HepG2 (cell line): ENCODE measurements around the gene TFPI. TPM values are rescaled to one million over a fixed set of nuclear protein-coding genes. Genes with fewer than 3 reads are reported as not detected.
"Not testable (repeated sequence)": the region's sequence is repeated elsewhere in the genome, so short reads cannot be mapped to it uniquely, and the experiment has no call there.

Experiments
- CREB1 ChIP-seq, 2 experiments: fragments of 450-650 bp in 1 of 2; IDR thresholded peaks; 2 replicates each; pipeline ENCODE4 v1.6.1; 2016 to 2017; ENCODE audit warnings: control low read depth in 1 of 2, mild to moderate bottlenecking in 1 of 2, missing compliant biosample characterization in 1 of 2, missing genetic modification characterization in 1 of 2
- CREM ChIP-seq, 2 experiments: sonication (generic) in 1 of 2; formaldehyde crosslinking in 1 of 2; IDR thresholded peaks; 2 replicates each; pipeline versions ENCODE4 v1.4.0 to v1.6.1; 2016 to 2020; ENCODE audit warnings: antibody characterized with exemption in 1 of 2, mild to moderate bottlenecking in 1 of 2, missing genetic modification reagents in 1 of 2
- EP300 ChIP-seq, 3 experiments: sonication (generic) in 1 of 3; formaldehyde crosslinking in 1 of 3; IDR thresholded peaks; 2 replicates each; pipeline versions ENCODE4 v1.5.1 to v1.6.1; 2011 to 2020; ENCODE audit warnings: low read depth in 2 of 3, low read length in 2 of 3, borderline replicate concordance in 1 of 3, improper control_type of control experiment in 1 of 3, mild to moderate bottlenecking in 1 of 3, missing genetic modification reagents in 1 of 3, moderate library complexity in 1 of 3
- FOXO1 ChIP-seq: sonication (generic); formaldehyde crosslinking; IDR thresholded peaks from 2 replicates; pipeline ENCODE4 v1.4.0; 2020; ENCODE audit warnings: missing genetic modification reagents
- GFI1 ChIP-seq: sonication (generic); formaldehyde crosslinking; IDR thresholded peaks from 2 replicates; pipeline ENCODE4 v1.5.0; 2020; ENCODE audit warnings: missing genetic modification reagents, mild to moderate bottlenecking, borderline replicate concordance
- HMG20A ChIP-seq: IDR thresholded peaks from 2 replicates; pipeline ENCODE4 v1.6.1; 2016; ENCODE audit warnings: borderline replicate concordance
- ISX ChIP-seq: sonication (generic); formaldehyde crosslinking; conservative IDR thresholded peaks from 2 replicates; pipeline ENCODE4 v1.5.0; 2020; ENCODE audit warnings: missing genetic modification reagents
- KLF15 ChIP-seq: sonication (generic); formaldehyde crosslinking; IDR thresholded peaks from 2 replicates; pipeline ENCODE4 v1.8.1; 2023; ENCODE audit warnings: borderline replicate concordance, mild to moderate bottlenecking, inconsistent platforms, missing genetic modification reagents, mixed read lengths
- MEF2D ChIP-seq: sonication (generic); formaldehyde crosslinking; IDR thresholded peaks from 2 replicates; pipeline ENCODE4 v1.5.1; 2020; ENCODE audit warnings: mild to moderate bottlenecking, missing genetic modification reagents
- MIXL1 ChIP-seq: IDR thresholded peaks from 2 replicates; pipeline ENCODE4 v1.6.1; 2016
- PHF8 ChIP-seq: sonication (generic); formaldehyde crosslinking; IDR thresholded peaks from 2 replicates; pipeline ENCODE4 v1.5.0; 2020; ENCODE audit warnings: missing genetic modification reagents
- RXRA ChIP-seq: sonication (generic); formaldehyde crosslinking; IDR thresholded peaks from 2 replicates; pipeline ENCODE4 v1.5.1; 2020; ENCODE audit warnings: missing genetic modification reagents
- ZNF317 ChIP-seq: sonication (generic); formaldehyde crosslinking; IDR thresholded peaks from 2 replicates; pipeline ENCODE4 v1.5.0; 2020; ENCODE audit warnings: mild to moderate bottlenecking, missing genetic modification reagents
- ZNF605 ChIP-seq: sonication (generic); formaldehyde crosslinking; IDR thresholded peaks from 2 replicates; pipeline ENCODE4 v1.8.0; 2022; ENCODE audit warnings: mild to moderate bottlenecking, missing genetic modification reagents
- ZNF746 ChIP-seq: sonication (generic); formaldehyde crosslinking; IDR thresholded peaks from 2 replicates; pipeline ENCODE4 v1.8.0; 2022; ENCODE audit warnings: mild to moderate bottlenecking, missing genetic modification reagents
- ZSCAN20 ChIP-seq: sonication (generic); formaldehyde crosslinking; IDR thresholded peaks from 2 replicates; pipeline ENCODE4 v1.4.0; 2020; ENCODE audit warnings: missing genetic modification reagents, mild to moderate bottlenecking, borderline replicate concordance
- ZSCAN25 ChIP-seq: sonication (generic); formaldehyde crosslinking; IDR thresholded peaks from 2 replicates; pipeline ENCODE4 v1.8.0; 2022; ENCODE audit warnings: mild to moderate bottlenecking, missing genetic modification reagents
- ZSCAN31 ChIP-seq: sonication (generic); formaldehyde crosslinking; IDR thresholded peaks from 2 replicates; pipeline ENCODE4 v1.5.0; 2020; ENCODE audit warnings: low read depth, mild to moderate bottlenecking, missing genetic modification reagents
- polyA plus RNA-seq, 8 experiments: library from polyadenylated mRNA; depleted of rRNA in 3 of 8; stranded (reverse) in 7 of 8; unstranded in 1 of 8; fragments of >200 nt; fragmentation: Illumina TruSeq in 4 of 8; extraction: Trizol in 4 of 8; gene quantifications; 2 replicates each; pipeline versions ENCODE4 v1.2.1 to v1.2.3, GENCODE V29; 2011 to 2016; ENCODE audit warnings: low read depth in 4 of 8, missing spikeins in 1 of 8, mixed read lengths in 1 of 8; ENCODE audit not compliant: insufficient read depth in 1 of 8
- total RNA-seq, 5 experiments: library from RNA; depleted of rRNA; stranded (reverse); fragments of >200 nt; fragmentation: Illumina TruSeq; extraction: Trizol; gene quantifications; 2 replicates each; pipeline ENCODE4 v1.2.3, GENCODE V29; 2016; ENCODE audit warnings: low read depth in 1 of 5
- TF ChIP-seq, protein P1 (sequence below): sonication (generic); formaldehyde crosslinking; IDR thresholded peaks from 2 replicates; pipeline ENCODE4 v1.4.0; 2020; ENCODE audit warnings: mild to moderate bottlenecking, missing genetic modification reagents
- TF ChIP-seq, protein P2 (sequence below): sonication (generic); formaldehyde crosslinking; IDR thresholded peaks from 2 replicates; pipeline ENCODE4 v1.8.1; 2023; ENCODE audit warnings: mild to moderate bottlenecking, missing genetic modification reagents
- TF ChIP-seq, protein P3 (sequence below): IDR thresholded peaks from 2 replicates; pipeline ENCODE4 v1.6.1; 2016

Gene TFPI
- total and polyA plus RNA-seq, 2 of the 13 experiments (the other 11 are each of a cell fraction or from before 2014, with no cell fraction given), result 301 to 436 TPM

DNA sequence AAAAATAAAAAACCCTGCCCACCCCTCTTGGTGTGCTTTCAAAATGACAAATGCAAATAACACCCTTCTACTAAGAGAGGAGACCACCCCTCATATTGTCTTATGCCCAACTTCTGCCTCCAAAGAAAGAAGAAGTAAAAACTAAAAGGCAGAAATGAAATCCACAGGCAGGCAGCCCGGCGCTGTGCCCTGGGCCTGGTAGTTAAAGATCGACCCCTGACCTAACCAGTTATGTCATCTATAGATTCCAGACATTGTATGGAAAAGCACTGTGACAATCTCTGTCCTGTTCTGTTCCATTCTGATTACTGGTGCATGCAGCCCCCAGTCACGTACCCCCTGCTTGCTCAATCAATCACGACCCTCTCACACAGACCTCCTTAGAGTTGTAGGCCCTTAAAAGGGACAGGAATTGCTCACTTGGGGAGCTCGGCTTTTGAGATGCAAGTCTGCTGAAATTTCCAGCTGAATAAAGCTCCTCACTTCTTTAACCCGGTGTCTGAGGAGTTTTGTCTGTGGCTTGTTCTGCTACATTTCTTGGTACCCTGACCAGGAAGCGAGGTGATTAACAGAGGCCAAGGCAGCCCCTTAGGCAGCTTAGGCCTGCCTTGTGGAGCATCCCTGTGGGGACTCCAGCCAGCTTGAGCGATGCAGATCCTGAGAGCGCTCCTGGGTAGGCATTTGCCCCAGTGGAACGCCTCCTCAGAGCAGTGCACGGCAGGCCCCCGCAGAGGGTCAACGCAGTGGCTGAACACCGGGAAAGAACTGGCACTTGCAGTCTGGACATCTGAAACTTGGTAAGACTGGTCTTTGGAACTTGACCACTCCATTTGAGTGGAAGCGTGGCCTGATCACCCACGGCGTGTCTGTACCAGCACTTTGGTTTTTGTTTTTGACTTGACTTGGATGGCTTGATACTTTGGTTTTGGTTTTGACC, 43.5 kb downstream of the TFPI start (continued):
- TF ChIP-seq ZSCAN25 (CRISPR knock-in tag), result peak; percentile 47
- TF ChIP-seq, protein P1, sequence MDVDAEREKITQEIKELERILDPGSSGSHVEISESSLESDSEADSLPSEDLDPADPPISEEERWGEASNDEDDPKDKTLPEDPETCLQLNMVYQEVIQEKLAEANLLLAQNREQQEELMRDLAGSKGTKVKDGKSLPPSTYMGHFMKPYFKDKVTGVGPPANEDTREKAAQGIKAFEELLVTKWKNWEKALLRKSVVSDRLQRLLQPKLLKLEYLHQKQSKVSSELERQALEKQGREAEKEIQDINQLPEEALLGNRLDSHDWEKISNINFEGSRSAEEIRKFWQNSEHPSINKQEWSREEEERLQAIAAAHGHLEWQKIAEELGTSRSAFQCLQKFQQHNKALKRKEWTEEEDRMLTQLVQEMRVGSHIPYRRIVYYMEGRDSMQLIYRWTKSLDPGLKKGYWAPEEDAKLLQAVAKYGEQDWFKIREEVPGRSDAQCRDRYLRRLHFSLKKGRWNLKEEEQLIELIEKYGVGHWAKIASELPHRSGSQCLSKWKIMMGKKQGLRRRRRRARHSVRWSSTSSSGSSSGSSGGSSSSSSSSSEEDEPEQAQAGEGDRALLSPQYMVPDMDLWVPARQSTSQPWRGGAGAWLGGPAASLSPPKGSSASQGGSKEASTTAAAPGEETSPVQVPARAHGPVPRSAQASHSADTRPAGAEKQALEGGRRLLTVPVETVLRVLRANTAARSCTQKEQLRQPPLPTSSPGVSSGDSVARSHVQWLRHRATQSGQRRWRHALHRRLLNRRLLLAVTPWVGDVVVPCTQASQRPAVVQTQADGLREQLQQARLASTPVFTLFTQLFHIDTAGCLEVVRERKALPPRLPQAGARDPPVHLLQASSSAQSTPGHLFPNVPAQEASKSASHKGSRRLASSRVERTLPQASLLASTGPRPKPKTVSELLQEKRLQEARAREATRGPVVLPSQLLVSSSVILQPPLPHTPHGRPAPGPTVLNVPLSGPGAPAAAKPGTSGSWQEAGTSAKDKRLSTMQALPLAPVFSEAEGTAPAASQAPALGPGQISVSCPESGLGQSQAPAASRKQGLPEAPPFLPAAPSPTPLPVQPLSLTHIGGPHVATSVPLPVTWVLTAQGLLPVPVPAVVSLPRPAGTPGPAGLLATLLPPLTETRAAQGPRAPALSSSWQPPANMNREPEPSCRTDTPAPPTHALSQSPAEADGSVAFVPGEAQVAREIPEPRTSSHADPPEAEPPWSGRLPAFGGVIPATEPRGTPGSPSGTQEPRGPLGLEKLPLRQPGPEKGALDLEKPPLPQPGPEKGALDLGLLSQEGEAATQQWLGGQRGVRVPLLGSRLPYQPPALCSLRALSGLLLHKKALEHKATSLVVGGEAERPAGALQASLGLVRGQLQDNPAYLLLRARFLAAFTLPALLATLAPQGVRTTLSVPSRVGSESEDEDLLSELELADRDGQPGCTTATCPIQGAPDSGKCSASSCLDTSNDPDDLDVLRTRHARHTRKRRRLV (CRISPR knock-in tag), result peak; percentile 44; the same call in 1 of the 2 replicates
- TF ChIP-seq, protein P2, sequence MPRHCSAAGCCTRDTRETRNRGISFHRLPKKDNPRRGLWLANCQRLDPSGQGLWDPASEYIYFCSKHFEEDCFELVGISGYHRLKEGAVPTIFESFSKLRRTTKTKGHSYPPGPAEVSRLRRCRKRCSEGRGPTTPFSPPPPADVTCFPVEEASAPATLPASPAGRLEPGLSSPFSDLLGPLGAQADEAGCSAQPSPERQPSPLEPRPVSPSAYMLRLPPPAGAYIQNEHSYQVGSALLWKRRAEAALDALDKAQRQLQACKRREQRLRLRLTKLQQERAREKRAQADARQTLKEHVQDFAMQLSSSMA, result peak; percentile 73; the same call in 1 of the 2 replicates
- TF ChIP-seq MIXL1 (CRISPR knock-in tag), result peak; percentile 50; the same call in 1 of the 2 replicates
- peak in 1 of 2 experiments; percentile 56; a peak in 2 of 4 replicates for TF ChIP-seq EP300 (IDR thresholded peaks at IDR 0.05; ENCODE audit: low read depth in 2 of 2, low read length in 2 of 2)
- not testable (repeated sequence) for TF ChIP-seq EP300 (CRISPR knock-in tag; IDR thresholded peaks at IDR 0.05; ENCODE audit: borderline replicate concordance); CREB1 (IDR thresholded peaks at IDR 0.05); CREM (CRISPR knock-in tag; IDR thresholded peaks at IDR 0.05)
- peak; percentile 13; the same call in 1 of the 2 replicates for TF ChIP-seq HMG20A (CRISPR knock-in tag)
- TF ChIP-seq ZNF317 (CRISPR knock-in tag), result peak; percentile 56
- peak; percentile 85; the same call in 1 of the 2 replicates for TF ChIP-seq FOXO1 (CRISPR knock-in tag)
- 0 out of 2 replicates have a peak, but pooled peaks have one; percentile 6 for TF ChIP-seq CREB1 (CRISPR knock-in tag; IDR thresholded peaks at IDR 0.05)
- peak; percentile 54; the same call in 1 of the 2 replicates for TF ChIP-seq ZSCAN20 (CRISPR knock-in tag)
- peak; percentile 98 for TF ChIP-seq GFI1 (CRISPR knock-in tag)
- TF ChIP-seq ZSCAN31 (CRISPR knock-in tag), result peak; percentile 93
- TF ChIP-seq, protein P3, sequence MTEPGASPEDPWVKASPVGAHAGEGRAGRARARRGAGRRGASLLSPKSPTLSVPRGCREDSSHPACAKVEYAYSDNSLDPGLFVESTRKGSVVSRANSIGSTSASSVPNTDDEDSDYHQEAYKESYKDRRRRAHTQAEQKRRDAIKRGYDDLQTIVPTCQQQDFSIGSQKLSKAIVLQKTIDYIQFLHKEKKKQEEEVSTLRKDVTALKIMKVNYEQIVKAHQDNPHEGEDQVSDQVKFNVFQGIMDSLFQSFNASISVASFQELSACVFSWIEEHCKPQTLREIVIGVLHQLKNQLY, result peak; percentile 68; the same call in 1 of the 2 replicates
- TF ChIP-seq ZNF605 (CRISPR knock-in tag), result peak; percentile 56
- 0 out of 2 replicates have a peak, but pooled peaks have one; percentile 19 for TF ChIP-seq KLF15
- peak; percentile 28 for TF ChIP-seq MEF2D (CRISPR knock-in tag)
- peak; percentile 54; the same call in 1 of the 2 replicates for TF ChIP-seq PHF8 (CRISPR knock-in tag)
- peak; percentile 80; the same call in 1 of the 2 replicates for TF ChIP-seq RXRA (CRISPR knock-in tag)
- peak; percentile 30; the same call in 1 of the 2 replicates for TF ChIP-seq CREM (IDR thresholded peaks at IDR 0.05)
- TF ChIP-seq ISX (CRISPR knock-in tag), result 0 out of 2 replicates have a peak, but pooled peaks have one; percentile 57
- TF ChIP-seq ZNF746 (CRISPR knock-in tag), result peak; percentile 80; the same call in 1 of the 2 replicates
